Caco-2 (cell line): ENCODE measurements around the gene DTNB. TPM values are rescaled to one million over a fixed set of nuclear protein-coding genes. Genes with fewer than 3 reads are reported as not detected.
A peak's percentile ranks its signal among the peaks of the same experiment; 100 is the strongest.

Experiments used
- BruUV-seq: library from RNA; stranded (reverse); fragments of 400-500 nt; replicated peaks from 2 replicates; lab custom pipeline; 2021; lab: Mats Ljungman, UMichigan
- CTCF ChIA-PET: fragments of 300-600 bp; sonication (Branson Sonifier 250); formaldehyde crosslinking; loops from one replicate; lab custom pipeline; 2022; ENCODE audit warnings: antibody characterized with exemption; lab: Charles Lee
- POLR2A ChIA-PET: fragments of 300-600 bp; sonication (Branson Sonifier 250); formaldehyde crosslinking; loops from one replicate; lab custom pipeline; 2022; ENCODE audit warnings: antibody characterized with exemption; lab: Charles Lee
- DNase-seq, 2 experiments: peaks; one replicate each; pipeline versions ENCODE4 v3.0.0 to v3.0.0-alpha.2; 2020 to 2022
- H3K27me3 ChIP-seq: replicated peaks from 2 replicates; pipeline ENCODE4 v1.6.0; 2011; ENCODE audit warnings: low read length; ENCODE audit not compliant: control insufficient read depth, insufficient read depth
- H3K36me3 ChIP-seq: 2 replicates; pipeline ENCODE4 v1.5.1; 2011; ENCODE audit warnings: low read length; ENCODE audit not compliant: control insufficient read depth, insufficient read depth
- H3K4me1 ChIP-seq: fragments of 250-450 bp; sonication (Bioruptor Pico); 2 replicates; pipeline ENCODE4 v1.5.1; 2020; ENCODE audit warnings: mild to moderate bottlenecking
- H3K4me3 ChIP-seq: 2 replicates; pipeline ENCODE4 v1.5.1; 2011; ENCODE audit warnings: low read depth, mild to moderate bottlenecking, control low read depth, low read length
- H3K9me3 ChIP-seq: fragments of 250-450 bp; sonication (Bioruptor Pico); 2 replicates; pipeline ENCODE4 v1.5.1; 2020; ENCODE audit warnings: mild to moderate bottlenecking, moderate library complexity
- H3K27ac Mint-ChIP-seq: one replicate; pipeline ENCODE4 v1.8.0; 2022; ENCODE audit warnings: mixed read lengths; ENCODE audit not compliant: unreplicated experiment
- H3K27me3 Mint-ChIP-seq: one replicate; pipeline ENCODE4 v1.8.0; 2022; ENCODE audit warnings: mixed read lengths; ENCODE audit not compliant: insufficient read depth, unreplicated experiment
- H3K36me3 Mint-ChIP-seq: one replicate; pipeline ENCODE4 v1.8.0; 2022; ENCODE audit warnings: mild to moderate bottlenecking, mixed read lengths; ENCODE audit not compliant: insufficient read depth, unreplicated experiment
- H3K4me1 Mint-ChIP-seq: one replicate; pipeline ENCODE4 v1.8.0; 2022; ENCODE audit warnings: low read depth, mixed read lengths; ENCODE audit not compliant: unreplicated experiment
- H3K4me3 Mint-ChIP-seq: one replicate; pipeline ENCODE4 v1.8.0; 2022; ENCODE audit warnings: mild to moderate bottlenecking, moderate library complexity, mixed read lengths; ENCODE audit not compliant: unreplicated experiment
- H3K9me3 Mint-ChIP-seq: one replicate; pipeline ENCODE4 v1.8.0; 2022; ENCODE audit warnings: mixed read lengths; ENCODE audit not compliant: unreplicated experiment
- intact Hi-C: fragments of 100-400 bp; cut with micrococcal nuclease; formaldehyde crosslinking; loops from one replicate; pipeline ENCODE4 v1.10.0; 2022; ENCODE audit not compliant: unreplicated experiment
- total RNA-seq: library from RNA; stranded (reverse); gene quantifications from 2 replicates; pipeline ENCODE4 v1.2.3, GENCODE V29; 2022
- TF ChIP-seq, protein P1 (sequence below), 2 experiments: fragments of 200-600 bp in 1 of 2; IDR thresholded peaks; 1 replicate in 1 of 2; 2 replicates in 1 of 2; pipeline versions ENCODE4 v1.5.1 to v1.8.0; 2011 to 2022; ENCODE audit warnings: antibody characterized with exemption in 1 of 2, control low read depth in 1 of 2, inconsistent platforms in 1 of 2, low read depth in 1 of 2, low read length in 1 of 2, mild to moderate bottlenecking in 1 of 2, moderate library complexity in 1 of 2; ENCODE audit not compliant: insufficient read depth in 1 of 2, severe bottlenecking in 1 of 2, unreplicated experiment in 1 of 2

The DTNB gene
- total RNA-seq, 1 experiment from 2014 or later = 50.4 TPM

GRCh38 chr2:25692143-25692542, 18.8 kb upstream of the DTNB start:
- H3K36me3 Mint-ChIP-seq = peaks cover 4% of the 10 kb centered on the region
- H3K9me3 Mint-ChIP-seq = no peaks in the 10 kb centered on the region
- ChIA-PET CTCF (interaction anchor here (0.7 kb wide), 1 partner anchor 66 kb away, joined by 7 read pairs; no protein-coding TSS in a partner anchor), POLR2A (no interaction called here)
- no peaks in the 10 kb centered on the region for H3K9me3 ChIP-seq
- H3K27me3 ChIP-seq = no peaks in the 10 kb centered on the region; the same call in 1 of the 2 replicates
- DNase-seq = no peak
- no peaks in the 10 kb centered on the region for H3K36me3 ChIP-seq
- no peak overlapping the region for H3K4me3 ChIP-seq
- no peaks in the 10 kb centered on the region for H3K27me3 Mint-ChIP-seq
- H3K4me1 Mint-ChIP-seq = no peaks in the 10 kb centered on the region
- H3K4me1 ChIP-seq = peaks cover 9% of the 10 kb centered on the region; the same call in 1 of the 2 replicates
- no peak overlapping the region for H3K27ac Mint-ChIP-seq
- intact Hi-C loops = no loop called here
- H3K4me3 Mint-ChIP-seq = no peak overlapping the region
- TF ChIP-seq, protein P1, sequence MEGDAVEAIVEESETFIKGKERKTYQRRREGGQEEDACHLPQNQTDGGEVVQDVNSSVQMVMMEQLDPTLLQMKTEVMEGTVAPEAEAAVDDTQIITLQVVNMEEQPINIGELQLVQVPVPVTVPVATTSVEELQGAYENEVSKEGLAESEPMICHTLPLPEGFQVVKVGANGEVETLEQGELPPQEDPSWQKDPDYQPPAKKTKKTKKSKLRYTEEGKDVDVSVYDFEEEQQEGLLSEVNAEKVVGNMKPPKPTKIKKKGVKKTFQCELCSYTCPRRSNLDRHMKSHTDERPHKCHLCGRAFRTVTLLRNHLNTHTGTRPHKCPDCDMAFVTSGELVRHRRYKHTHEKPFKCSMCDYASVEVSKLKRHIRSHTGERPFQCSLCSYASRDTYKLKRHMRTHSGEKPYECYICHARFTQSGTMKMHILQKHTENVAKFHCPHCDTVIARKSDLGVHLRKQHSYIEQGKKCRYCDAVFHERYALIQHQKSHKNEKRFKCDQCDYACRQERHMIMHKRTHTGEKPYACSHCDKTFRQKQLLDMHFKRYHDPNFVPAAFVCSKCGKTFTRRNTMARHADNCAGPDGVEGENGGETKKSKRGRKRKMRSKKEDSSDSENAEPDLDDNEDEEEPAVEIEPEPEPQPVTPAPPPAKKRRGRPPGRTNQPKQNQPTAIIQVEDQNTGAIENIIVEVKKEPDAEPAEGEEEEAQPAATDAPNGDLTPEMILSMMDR (IDR thresholded peaks at IDR 0.05; ENCODE audit: insufficient read depth in 1 of 2, low read depth in 1 of 2, low read length in 1 of 2, severe bottlenecking in 1 of 2, unreplicated experiment in 1 of 2) = no peak
- no TSS peak for BruUV-seq

- POLR2A ChIA-PET = no interaction called here
- BruUV-seq = no TSS peak
- no peak overlapping the region for H3K27ac Mint-ChIP-seq
These were observed 16.7 kb upstream of the DTNB start for GRCh38 chr2:25690058-25690457.

DNA sequence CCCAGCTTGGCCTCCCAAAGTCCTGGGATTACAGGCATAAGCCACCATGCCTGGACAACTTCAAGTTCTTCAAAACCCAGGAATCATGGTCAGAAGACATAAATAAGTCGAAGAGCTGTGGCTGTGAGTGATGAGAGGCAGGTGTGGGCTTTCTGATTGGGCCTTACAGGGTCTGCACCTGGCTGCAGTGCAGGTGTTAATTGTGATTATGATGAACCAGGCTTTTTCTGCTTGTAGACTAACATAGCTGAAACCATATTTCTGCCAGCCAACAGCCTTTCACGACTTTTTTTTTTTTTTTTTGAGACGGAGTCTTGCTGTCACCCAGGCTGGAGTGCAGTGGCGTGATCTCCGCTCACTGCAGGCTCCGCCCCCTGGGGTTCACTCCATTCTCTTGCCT, 14.9 kb upstream of the DTNB start:
- intact Hi-C loops = no loop called here
- Histone ChIP-seq H3K4me3 (no peak overlapping the region), H3K36me3 (no peaks in the 10 kb centered on the region), H3K4me1 (peaks cover 19% of the 10 kb centered on the region), H3K9me3 (no peaks in the 10 kb centered on the region), H3K27me3 (no peaks in the 10 kb centered on the region; the same call in 1 of the 2 replicates)
- TF ChIP-seq, protein P1 (IDR thresholded peaks at IDR 0.05; ENCODE audit: insufficient read depth in 1 of 2, low read depth in 1 of 2, low read length in 1 of 2, severe bottlenecking in 1 of 2, unreplicated experiment in 1 of 2) = no peak
- Mint-ChIP-seq H3K36me3 (no peaks in the 10 kb centered on the region), H3K27ac (no peak overlapping the region), H3K4me1 (peaks cover 9% of the 10 kb centered on the region), H3K9me3 (no peaks in the 10 kb centered on the region), H3K27me3 (no peaks in the 10 kb centered on the region), H3K4me3 (no peak overlapping the region)
- POLR2A ChIA-PET = no interaction called here
- CTCF ChIA-PET = no interaction called here
- no TSS peak for BruUV-seq
- DNase-seq = no peak

More at GRCh38 chr2:25690058-25690457, 16.7 kb upstream of the DTNB start:
- no peaks in the 10 kb centered on the region for H3K27me3 Mint-ChIP-seq
- H3K27me3 ChIP-seq = no peaks in the 10 kb centered on the region; the same call in 1 of the 2 replicates
- no peak overlapping the region for H3K4me3 ChIP-seq
- intact Hi-C loops = no loop called here
- H3K4me1 Mint-ChIP-seq = peaks cover 9% of the 10 kb centered on the region
- H3K36me3 ChIP-seq = no peaks in the 10 kb centered on the region
- H3K4me1 ChIP-seq = peaks cover 19% of the 10 kb centered on the region
- H3K4me3 Mint-ChIP-seq = no peak overlapping the region
- DNase-seq = peak; percentile 54 to 62
- peaks cover 4% of the 10 kb centered on the region for H3K36me3 Mint-ChIP-seq
- H3K9me3 Mint-ChIP-seq = no peaks in the 10 kb centered on the region
- TF ChIP-seq, protein P1 (IDR thresholded peaks at IDR 0.05; ENCODE audit: insufficient read depth in 1 of 2, low read depth in 1 of 2, low read length in 1 of 2, severe bottlenecking in 1 of 2, unreplicated experiment in 1 of 2) = no peak
- CTCF ChIA-PET = interaction anchor here (0.6 to 1.5 kb wide), 2 partner anchors 82 to 555 kb away, joined by 3 to 4 read pairs; partner anchors contain the start of gene HADHB
- H3K9me3 ChIP-seq = no peaks in the 10 kb centered on the region
